ENCODE measurements around the gene EFEMP1.

DNA sequence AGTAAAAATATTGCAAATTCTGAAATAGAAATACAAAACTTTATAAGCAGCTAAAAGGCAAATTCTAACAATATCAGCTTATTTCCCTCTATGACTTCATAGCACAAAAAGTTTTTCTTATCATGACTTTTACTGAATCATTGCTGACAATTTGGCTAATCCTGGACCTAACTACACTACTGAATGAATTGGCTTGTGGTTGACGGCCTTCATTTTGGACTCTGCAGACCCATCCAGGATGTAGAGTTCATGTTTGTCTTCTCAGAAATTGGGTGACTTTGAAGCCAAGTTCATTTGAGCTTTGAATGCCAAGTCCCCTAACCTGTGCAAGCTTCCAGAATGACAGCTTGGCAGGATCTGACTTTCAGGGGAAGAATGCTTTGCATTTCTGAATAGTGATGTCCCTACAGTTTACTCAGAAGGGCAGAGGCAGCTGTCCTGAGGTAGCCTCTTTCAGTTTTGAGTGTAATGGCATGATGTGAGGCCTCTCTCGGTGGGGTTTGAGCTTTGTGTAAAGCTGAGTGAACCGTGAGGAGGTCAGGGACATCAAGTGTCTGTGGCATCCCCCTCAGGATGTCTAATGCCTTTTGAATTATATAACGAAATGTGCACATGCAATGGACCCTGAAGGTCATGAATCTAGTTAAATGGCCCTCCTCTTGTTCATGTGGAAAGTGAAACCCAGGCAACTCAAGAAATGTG is 48.0 kb downstream of the EFEMP1 start:
- TF ChIP-seq, protein P1, sequence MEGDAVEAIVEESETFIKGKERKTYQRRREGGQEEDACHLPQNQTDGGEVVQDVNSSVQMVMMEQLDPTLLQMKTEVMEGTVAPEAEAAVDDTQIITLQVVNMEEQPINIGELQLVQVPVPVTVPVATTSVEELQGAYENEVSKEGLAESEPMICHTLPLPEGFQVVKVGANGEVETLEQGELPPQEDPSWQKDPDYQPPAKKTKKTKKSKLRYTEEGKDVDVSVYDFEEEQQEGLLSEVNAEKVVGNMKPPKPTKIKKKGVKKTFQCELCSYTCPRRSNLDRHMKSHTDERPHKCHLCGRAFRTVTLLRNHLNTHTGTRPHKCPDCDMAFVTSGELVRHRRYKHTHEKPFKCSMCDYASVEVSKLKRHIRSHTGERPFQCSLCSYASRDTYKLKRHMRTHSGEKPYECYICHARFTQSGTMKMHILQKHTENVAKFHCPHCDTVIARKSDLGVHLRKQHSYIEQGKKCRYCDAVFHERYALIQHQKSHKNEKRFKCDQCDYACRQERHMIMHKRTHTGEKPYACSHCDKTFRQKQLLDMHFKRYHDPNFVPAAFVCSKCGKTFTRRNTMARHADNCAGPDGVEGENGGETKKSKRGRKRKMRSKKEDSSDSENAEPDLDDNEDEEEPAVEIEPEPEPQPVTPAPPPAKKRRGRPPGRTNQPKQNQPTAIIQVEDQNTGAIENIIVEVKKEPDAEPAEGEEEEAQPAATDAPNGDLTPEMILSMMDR (IDR thresholded peaks at IDR 0.05), result no peak
- TF ChIP-seq RXRA (IDR thresholded peaks at IDR 0.05; ENCODE audit: borderline replicate concordance, low read depth) (peak; percentile 62; the same call in 1 of the 2 replicates), RCOR1 (IDR thresholded peaks at IDR 0.05; ENCODE audit: low read length) (no peak), GABPA (IDR thresholded peaks at IDR 0.05; ENCODE audit: low read depth) (no peak), YY1 (IDR thresholded peaks at IDR 0.05; ENCODE audit: low read depth) (no peak), RAD21 (IDR thresholded peaks at IDR 0.05; ENCODE audit: low read length) (no peak)
- TF ChIP-seq, protein P2, sequence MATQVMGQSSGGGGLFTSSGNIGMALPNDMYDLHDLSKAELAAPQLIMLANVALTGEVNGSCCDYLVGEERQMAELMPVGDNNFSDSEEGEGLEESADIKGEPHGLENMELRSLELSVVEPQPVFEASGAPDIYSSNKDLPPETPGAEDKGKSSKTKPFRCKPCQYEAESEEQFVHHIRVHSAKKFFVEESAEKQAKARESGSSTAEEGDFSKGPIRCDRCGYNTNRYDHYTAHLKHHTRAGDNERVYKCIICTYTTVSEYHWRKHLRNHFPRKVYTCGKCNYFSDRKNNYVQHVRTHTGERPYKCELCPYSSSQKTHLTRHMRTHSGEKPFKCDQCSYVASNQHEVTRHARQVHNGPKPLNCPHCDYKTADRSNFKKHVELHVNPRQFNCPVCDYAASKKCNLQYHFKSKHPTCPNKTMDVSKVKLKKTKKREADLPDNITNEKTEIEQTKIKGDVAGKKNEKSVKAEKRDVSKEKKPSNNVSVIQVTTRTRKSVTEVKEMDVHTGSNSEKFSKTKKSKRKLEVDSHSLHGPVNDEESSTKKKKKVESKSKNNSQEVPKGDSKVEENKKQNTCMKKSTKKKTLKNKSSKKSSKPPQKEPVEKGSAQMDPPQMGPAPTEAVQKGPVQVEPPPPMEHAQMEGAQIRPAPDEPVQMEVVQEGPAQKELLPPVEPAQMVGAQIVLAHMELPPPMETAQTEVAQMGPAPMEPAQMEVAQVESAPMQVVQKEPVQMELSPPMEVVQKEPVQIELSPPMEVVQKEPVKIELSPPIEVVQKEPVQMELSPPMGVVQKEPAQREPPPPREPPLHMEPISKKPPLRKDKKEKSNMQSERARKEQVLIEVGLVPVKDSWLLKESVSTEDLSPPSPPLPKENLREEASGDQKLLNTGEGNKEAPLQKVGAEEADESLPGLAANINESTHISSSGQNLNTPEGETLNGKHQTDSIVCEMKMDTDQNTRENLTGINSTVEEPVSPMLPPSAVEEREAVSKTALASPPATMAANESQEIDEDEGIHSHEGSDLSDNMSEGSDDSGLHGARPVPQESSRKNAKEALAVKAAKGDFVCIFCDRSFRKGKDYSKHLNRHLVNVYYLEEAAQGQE (IDR thresholded peaks at IDR 0.05; ENCODE audit: low read depth, low read length), result no peak

Measured in SK-N-SH (cell line).